GM21360 (cell line): Measurements from ENCODE around the gene NEU2.
"Not testable (repeated sequence)": the region's sequence is repeated elsewhere in the genome, so short reads cannot be mapped to it uniquely, and the experiment has no call there.

Source experiments
- ATAC-seq: cut with Tn5 transposase; IDR thresholded peaks from one replicate; pipeline ENCODE4 v1.9.1; 2021; ENCODE audit warnings: mild to moderate bottlenecking, moderate library complexity; ENCODE audit not compliant: unreplicated experiment

Gene NEU2

GRCh38 chr2:233055362-233055761 is 22.9 kb downstream of the NEU2 start:
- no peak for ATAC-seq

DNA sequence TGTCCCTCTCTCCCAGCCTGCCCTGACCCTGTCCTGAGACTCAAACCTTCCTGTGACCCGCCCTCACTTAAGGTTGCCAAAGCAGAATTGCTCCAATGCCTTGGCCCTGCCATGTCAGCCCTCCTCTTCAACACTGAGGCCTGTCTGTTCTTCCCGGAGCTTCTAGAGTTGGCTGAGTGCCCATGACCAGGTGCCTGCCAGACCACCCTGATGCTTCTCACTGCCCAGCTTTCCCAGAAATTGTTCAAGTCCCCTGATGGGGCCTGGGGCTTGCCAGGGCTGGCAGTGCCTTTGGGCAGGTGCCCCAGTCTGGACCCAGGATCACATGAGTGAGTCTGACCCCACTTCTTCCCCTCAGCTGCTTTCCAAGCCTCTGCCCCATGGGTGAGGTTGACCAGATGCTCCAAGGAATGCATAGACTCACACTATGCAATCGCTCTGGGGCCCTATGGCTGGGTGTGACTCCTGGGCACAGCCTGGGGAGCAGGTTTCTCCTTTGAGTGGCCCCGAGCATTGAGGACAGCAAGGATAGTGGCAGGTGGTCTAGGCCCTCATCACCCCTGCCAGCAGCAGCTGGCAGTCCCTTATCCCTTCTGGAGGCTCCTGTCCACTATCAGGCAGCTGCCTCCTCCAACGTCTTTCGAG is 24.6 kb downstream of the NEU2 start:
- ATAC-seq: no peak

- ATAC-seq: no peak
Observed at GRCh38 chr2:233058717-233059546, 26.5 kb downstream of the NEU2 start.

DNA sequence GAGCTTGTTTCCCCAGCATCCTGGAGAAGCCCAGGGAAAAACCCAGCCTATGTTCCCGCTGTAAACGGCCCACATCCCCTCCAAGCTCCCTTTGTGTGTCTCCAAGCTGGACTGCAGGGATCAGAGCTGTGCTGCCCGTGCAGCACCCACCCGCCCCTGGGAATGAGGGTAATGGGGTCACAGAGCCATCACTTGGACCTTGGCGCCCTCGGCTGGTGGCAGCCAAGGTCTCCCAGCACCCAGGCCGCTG is 27.0 kb downstream of the NEU2 start:
- ATAC-seq: no peak

DNA sequence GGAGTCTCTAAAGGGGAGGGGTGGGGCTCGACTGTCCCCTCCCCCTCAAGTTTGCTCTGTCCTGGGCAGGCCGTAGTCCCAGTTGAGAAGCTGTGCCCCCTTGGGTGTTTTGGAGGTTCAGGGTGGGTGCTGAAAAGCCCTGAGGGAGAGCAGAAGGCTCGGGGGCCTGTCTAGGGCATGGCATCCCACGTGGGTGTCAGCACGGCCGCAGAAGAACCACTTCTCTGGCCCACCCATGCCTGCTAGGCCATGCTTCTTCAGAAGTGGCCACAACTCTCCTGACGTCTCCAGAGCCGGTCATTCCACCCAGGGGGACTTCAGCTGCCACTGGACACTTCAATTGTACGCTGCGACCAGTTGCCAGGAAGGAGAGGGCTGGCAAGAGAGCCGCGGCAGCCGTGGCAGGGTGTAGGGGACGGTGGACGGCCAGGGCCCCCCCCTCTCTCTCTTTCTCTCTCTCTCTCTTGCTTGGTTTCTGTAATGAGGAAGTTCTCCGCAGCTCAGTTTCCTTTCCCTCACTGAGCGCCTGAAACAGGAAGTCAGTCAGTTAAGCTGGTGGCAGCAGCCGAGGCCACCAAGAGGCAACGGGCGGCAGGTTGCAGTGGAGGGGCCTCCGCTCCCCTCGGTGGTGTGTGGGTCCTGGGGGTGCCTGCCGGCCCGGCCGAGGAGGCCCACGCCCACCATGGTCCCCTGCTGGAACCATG is 27.5 kb downstream of the NEU2 start, which contains the start of gene INPP5D:
Gene INPP5D, plus strand, starts transcription at position 546 of the 704 bp plus-strand sequence. Its CDS starts 137 bp downstream, at position 683.
- ATAC-seq: peak; percentile 32

GRCh38 chr2:233060501-233060979 is 28.1 kb downstream of the NEU2 start:
- no peak for ATAC-seq

- ATAC-seq: no peak
Observed at GRCh38 chr2:233060980-233061590, 28.6 kb downstream of the NEU2 start.

- no peak for ATAC-seq
Observed at GRCh38 chr2:233061591-233062450, 29.3 kb downstream of the NEU2 start.

DNA sequence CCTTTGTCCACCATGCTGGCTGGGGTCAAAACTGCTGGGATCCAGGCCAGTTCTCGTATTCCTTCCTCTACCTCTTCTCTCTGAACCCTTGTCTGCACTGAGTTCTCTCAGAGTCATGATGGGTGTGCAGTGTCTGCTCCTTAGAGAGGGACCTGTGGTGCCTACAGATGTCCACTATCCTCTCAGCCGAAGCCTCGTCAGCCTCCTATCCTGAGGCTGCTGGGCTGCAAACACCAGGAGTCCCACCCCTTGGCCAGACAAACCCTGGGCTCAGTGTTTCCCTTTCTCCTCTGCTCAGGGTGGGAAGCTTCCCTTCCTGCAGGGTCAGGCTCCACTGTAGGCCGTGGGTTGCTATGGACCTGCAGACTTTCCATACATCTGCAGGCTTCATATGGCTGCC is 30.0 kb downstream of the NEU2 start:
- no peak for ATAC-seq

GRCh38 chr2:233062946-233063268 is 30.4 kb downstream of the NEU2 start:
- no peak for ATAC-seq

DNA sequence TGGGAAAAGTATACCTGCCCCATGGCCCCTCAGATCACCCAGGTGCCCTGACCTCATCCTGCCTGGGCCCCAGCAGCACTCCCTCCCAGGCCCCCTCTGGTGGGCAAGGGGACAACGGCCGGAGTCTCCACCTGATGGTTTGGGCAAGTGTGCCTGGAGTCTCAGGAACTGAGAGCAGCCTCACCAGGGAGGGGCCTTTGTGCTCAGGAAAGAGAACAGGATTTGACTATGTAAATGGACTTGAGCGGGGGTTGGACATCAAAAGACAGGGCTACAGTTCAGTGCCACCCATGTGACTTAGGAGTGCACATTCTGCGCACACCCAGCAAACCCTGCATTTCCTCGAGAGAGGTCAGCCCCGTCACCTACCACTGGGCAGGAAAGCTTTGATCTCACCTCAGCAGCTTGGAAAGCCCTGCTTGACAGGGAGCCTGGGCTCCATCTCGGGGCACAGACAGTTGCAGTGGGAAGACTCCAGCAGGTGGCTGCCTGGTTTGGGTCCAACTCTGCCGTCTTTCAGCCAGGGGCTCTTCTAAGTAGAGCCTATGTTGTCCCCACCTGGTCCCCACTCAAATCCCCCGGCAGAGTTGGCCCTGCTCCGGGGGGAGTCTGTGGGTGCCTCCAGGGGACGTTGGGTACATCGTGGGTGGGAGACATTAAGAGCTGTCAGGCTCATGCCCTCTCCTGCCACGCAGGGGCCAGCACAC is 30.9 kb downstream of the NEU2 start:
- peak; percentile 37 for ATAC-seq

GRCh38 chr2:233063976-233064411 is 31.5 kb downstream of the NEU2 start:
- no peak for ATAC-seq

DNA sequence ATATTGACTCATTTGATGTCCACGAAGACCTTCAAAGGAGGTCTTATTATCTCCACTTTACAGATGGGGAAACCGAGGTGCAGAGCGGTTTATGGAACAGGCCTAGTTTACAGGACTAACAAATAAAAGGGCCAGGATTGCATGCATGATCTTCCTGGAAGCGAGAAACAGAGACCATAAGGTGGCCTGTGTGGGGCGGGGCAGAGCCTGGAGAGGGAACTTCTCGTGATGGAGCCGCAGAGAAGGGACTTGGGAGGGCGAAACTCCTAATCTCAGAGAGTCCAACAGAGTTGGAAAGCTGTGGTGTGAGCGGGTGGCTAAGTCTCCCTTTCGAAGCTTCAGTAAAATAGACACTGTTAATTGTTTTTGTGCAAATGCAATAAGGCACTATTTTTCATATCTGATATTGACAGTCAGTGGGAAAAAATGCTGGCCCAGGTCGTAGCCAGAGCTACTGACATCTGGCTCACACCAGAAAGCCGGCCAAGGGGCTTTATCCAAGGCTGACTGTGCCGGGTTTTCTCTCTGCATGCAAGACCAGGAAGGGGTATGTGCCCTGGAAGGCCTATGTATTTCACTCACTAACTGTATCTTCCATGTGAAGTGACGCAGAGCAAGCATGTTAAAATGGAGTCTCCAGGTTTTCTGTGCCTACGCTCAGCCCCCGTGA is 32.2 kb downstream of the NEU2 start:
- ATAC-seq: no peak

DNA sequence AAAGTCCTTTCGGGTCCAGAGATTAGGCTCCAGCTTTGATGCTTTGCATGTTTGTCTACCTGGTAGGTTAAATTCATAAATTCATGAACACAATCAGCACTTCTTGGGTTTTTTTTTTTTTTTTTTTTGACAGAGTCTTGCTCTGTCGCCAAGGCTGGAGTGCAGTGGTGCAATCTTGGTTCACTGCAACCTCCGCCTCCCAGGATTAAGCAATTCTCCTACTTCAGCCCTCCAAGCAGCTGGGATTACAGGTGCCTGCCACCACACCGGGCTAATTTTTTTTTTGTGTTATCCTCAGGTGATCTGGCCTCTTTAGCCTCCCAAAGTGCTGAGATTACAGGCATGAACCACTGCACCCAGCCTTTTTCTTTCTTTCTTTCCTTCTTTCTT is 32.7 kb downstream of the NEU2 start:
- not testable (repeated sequence) for ATAC-seq

DNA sequence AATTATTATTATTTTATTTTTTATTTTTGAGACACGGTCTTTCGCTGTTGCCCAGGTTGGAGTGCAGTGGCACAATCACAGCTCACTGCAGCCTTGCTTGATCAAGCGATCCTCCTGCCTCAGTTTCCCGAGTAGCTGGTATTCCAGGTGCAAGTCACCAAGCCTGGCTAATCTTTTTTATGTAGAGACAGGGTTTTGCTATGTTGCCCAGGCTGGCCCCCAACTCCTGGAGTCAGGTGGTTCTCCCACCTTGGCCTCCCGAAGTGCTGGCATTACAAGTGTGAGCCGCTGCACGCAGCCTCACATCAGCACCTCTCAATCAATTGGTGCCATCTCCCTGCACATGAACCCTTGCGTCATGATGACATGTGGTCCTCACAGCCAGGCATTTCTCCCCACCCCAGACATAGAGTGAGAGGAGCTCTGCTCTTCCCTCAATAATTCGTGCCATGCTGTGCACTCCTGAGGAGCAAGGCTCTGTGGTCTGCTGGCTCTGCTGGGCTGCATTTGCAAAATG is 33.5 kb downstream of the NEU2 start:
- ATAC-seq: no peak

DNA sequence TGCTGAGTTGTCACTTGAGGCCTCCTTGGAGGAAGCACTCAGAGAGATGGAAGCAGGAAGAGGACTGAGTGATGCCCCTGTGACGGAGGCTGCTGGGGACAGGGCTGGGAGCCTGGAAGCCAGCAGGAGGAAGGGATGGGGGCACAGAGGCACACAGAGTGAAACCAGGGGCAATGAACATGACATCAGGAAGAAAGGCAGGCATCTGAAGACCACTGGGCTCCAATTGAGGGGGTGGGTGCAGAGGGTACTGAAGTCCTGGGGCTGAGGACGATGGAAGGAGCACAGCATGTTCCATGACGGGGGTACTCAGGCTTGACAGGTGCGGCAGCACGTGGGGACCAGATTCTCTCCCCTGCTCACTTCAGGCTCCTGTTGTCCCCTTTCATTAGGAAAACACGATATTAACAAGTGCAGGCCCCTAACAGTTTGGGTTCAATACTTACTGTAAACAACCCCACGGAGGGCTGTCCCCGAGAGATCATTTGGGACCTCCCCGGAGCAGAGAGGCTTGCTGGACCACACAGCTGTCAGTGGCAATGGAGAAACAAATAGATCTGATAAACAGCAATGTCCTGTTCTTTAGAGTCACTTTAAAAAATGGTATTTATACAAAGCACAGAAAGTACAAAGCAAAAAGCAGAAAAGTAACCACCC is 36.4 kb downstream of the NEU2 start:
- ATAC-seq: no peak

- no peak for ATAC-seq
Observed at GRCh38 chr2:233072838-233073237, 40.4 kb downstream of the NEU2 start.

- no peak for ATAC-seq
Observed at GRCh38 chr2:233074106-233074505, 41.6 kb downstream of the NEU2 start.
